HG03378 (cell line): ENCODE data around the gene TMEM116.
"Not testable (repeated sequence)": the region's sequence is repeated elsewhere in the genome, so short reads cannot be mapped to it uniquely, and the experiment has no call there.

Experiments used
- ATAC-seq: cut with Tn5 transposase; IDR thresholded peaks from one replicate; pipeline ENCODE4 v1.9.1; 2021; ENCODE audit warnings: mild to moderate bottlenecking, moderate library complexity; ENCODE audit not compliant: unreplicated experiment

The TMEM116 gene

GRCh38 chr12:112012775-112013600 lies at the start of gene TMEM116, which contains the start of gene ERP29:
TMEM116 (minus strand) TSS chr12:112013165; CDS start chr12:112005270, 7,895 bp downstream.
ERP29 (plus strand) TSS chr12:112013426; CDS start chr12:112013466, 40 bp downstream.
- peak; percentile 58 for ATAC-seq

DNA sequence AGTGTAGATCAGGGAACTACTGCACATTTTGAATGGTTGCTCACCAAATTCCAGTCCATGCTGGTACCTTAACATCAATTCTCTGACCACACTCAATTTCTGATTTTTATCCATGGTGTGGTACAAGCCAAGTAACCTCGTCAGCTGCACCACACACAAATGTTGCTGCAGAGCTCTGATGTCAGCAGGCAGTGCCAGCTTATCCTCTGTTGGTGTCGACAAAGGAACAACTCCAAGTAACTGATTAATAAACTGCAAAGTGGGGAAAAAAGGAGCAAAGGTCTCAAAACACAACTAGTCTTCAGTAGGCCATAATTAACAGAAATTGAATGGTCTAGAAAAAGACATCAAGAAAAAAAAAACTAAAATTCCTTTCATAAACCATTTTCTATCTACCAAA lies 48.2 kb upstream of the TMEM116 start:
- no peak for ATAC-seq

GRCh38 chr12:112049351-112049750 lies 36.4 kb upstream of the TMEM116 start:
- ATAC-seq: no peak

- no peak for ATAC-seq
These were observed 33.0 kb upstream of the TMEM116 start for GRCh38 chr12:112046003-112046402.

GRCh38 chr12:112036614-112037013 lies 23.6 kb upstream of the TMEM116 start:
- not testable (repeated sequence) for ATAC-seq

GRCh38 chr12:112035219-112035785 lies 22.3 kb upstream of the TMEM116 start:
- ATAC-seq: no peak

DNA sequence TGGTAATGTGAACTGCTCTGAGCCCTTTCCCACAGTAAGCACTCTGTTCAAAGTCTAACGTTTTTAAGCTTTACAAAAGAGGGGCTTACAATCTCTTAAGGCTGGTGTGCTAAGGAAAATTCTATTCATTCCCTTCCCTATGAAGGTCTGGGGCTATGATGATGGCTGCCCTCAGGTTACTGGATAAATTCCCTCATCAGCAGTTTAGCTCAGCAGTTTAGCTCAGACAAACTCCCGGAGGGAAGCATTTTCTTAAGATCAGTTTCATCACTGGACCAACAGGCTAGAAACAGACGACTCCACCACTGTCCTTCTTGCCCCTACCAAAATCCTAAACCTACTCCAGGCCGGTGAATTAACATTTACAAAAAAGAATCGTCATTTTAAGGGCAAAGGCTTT lies 19.3 kb upstream of the TMEM116 start:
- ATAC-seq: no peak

DNA sequence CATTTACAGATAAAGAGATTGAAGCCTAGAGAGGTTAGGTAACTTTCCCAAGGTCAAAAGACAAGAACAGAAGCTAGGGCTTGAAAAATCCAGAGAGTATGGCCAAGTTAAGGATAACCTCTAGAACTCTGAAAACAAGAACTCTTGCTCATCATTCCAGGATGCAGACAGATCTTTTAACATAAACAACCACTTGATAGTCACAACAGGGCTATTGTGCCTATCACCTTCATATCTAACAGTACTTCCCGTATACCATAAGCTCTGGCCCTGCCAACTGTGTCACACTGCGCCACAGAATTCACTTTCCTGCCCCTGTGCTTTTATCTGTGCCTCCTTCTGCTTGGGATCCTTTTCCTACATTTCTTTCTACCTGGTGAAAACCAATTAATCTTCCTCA lies 18.5 kb upstream of the TMEM116 start:
- no peak for ATAC-seq

- ATAC-seq: no peak
These were observed 16.3 kb upstream of the TMEM116 start for GRCh38 chr12:112029301-112029700.

DNA sequence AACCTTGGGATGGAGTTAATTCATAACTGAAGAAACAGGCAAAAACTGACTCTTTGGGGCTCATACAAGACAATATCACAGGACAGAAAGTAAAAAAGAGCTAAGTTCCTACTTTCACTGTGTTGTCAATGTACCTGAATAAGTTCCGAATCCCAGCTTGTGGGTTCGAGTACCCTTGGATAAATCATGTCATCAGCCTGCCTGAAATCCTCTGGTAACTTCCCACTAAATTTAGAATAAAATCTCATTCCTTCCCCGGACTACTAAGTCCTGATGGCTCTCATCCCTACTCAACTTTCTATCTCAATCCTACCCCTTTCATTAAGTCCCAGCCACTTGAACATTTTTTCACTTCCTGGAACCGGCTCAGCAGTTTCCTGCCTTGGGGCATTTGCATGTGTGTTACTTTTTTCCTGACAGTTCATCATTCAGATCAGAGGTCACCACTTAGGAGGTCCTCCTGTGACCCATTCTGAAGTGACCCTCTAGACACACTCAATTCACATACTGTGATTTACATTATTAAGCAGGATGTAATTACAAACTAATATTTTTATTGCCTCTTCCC lies 12.9 kb upstream of the TMEM116 start:
- ATAC-seq: no peak

- no peak for ATAC-seq
These were observed 10.9 kb upstream of the TMEM116 start for GRCh38 chr12:112023759-112024396.

- no peak for ATAC-seq
These were observed 9.5 kb upstream of the TMEM116 start for GRCh38 chr12:112022241-112023016.

GRCh38 chr12:112020947-112021457 lies 8.0 kb upstream of the TMEM116 start:
- ATAC-seq: no peak

DNA sequence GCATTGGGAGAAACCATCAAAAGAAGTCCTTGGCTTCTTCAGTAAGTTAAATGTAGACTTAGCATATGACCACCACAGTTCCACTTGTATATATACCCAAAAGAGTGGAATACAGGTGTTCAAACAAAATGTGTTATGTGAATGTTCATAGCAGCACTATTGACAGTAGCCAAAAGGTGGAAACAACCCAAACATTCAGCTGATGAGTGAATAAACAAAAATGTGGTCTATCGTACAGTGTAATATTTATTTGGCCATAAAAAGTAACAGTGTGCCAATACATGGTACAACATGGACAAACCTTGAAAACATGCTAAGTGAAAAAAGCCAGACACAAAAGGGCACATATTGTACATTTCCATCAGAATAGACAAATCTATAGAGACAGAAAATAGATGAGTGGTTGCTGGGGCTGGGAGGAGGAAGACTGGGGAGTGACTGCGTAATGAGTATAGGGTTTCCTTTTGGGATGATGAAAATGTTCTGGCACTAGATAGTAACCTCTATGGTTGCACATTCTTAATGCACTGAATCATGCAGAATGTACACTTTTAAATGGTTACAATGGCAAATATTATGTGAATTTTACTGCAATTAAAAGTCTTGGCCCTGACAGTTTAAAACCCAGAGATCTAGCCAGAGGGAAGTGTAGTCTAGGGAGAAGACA lies 5.7 kb upstream of the TMEM116 start:
- no peak for ATAC-seq

GRCh38 chr12:112017041-112017440 lies 4.1 kb upstream of the TMEM116 start:
- ATAC-seq: no peak

GRCh38 chr12:112015938-112016337 lies 3.0 kb upstream of the TMEM116 start:
- ATAC-seq: no peak

DNA sequence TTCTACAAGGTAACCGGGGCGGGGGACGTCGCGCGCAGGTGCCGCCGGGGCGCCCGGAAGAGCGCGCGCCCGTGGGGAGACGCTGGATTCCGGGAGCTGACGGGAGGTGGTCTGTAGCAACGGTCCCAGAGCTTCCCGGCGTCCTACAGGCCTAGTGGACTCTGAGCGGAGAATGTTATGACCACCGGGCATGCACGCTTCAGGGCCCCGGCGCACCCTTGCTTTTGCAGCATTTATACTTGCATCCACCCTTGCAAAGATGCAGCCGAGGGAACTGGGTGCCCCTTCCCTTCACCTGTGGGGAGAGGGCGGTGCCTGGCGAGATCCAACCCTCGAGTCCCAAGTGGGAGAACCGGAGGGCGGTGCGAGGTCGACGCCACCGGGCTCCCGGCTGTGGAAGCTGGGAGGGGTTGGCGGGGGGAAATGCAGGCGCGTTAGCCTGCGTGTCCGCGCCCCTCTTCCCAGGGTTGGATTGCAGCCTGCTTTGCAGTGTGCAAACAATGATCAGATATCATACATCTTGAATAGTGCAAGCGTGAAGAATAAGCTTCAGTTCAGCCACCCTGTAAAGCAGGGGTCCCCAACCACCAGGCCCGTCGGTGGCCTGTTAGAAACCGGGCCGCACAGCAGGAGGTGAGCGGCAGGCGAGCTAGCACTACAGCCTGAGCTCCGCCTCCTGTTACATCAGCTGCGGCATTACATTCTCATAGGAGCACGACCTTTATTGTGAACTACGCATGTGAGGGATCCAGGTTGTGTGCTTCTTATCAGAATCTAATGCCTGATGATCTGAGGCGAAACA lies 837 bp upstream of the TMEM116 start:
- ATAC-seq: peak; percentile 21

- no peak for ATAC-seq
These were observed 1.3 kb downstream of the TMEM116 start for GRCh38 chr12:112011685-112012084.
